ENCODE data around the gene PGM1. TPM values are rescaled to one million over a fixed set of nuclear protein-coding genes. Genes with fewer than 3 reads are reported as not detected.

The PGM1 gene
- total RNA-seq, 1 experiment from 2014 or later: 54.6 TPM

- intact Hi-C loops (cut with micrococcal nuclease): loop anchor here (5.0 kb wide), 1 partner anchor 578 kb away; no protein-coding TSS in a partner anchor
- H3K27me3 ChIP-seq (ENCODE audit: insufficient read depth, low read length): no peaks in the 10 kb centered on the region
Observed at GRCh38 chr1:63559357-63559756, 33.9 kb upstream of the PGM1 start.

GRCh38 chr1:63563745-63564144 lies 29.5 kb upstream of the PGM1 start:
- no peaks in the 10 kb centered on the region for H3K36me3 ChIP-seq (ENCODE audit: control insufficient read depth in 1 of 2, insufficient read depth in 2 of 2, low read length in 2 of 2)
- H3K9me2 ChIP-seq (ENCODE audit: insufficient read depth): no peaks in the 10 kb centered on the region
- no peak overlapping the region for H3K4me3 ChIP-seq (replicated peaks in 1 of 2; ENCODE audit: low read depth in 1 of 2, low read length in 2 of 2)
- H4K20me1 ChIP-seq (ENCODE audit: insufficient read depth): no peaks in the 10 kb centered on the region; the same call in 1 of the 2 replicates
- no peak overlapping the region for H3K27ac ChIP-seq (ENCODE audit: low read depth, low read length)
- H3K9ac ChIP-seq (ENCODE audit: low read length): no peak overlapping the region
- no peak for ATAC-seq
- ChIA-PET POLR2A (no interaction called here), RAD21 (ENCODE audit: low non-redundant PET in 1 of 2, low total read pairs in 2 of 2, uncharacterized antibody in 2 of 2, unreplicated experiment in 2 of 2) (no interaction called here), CTCF (no interaction called here)
- no peak overlapping the region for H2AFZ ChIP-seq (ENCODE audit: low read depth, low read length, poor library complexity, severe bottlenecking)
- DNase-seq (ENCODE audit: low read depth, low spot score): no peak
- no peaks in the 10 kb centered on the region for H3K27me3 ChIP-seq (ENCODE audit: insufficient read depth, low read length)
- H3K79me2 ChIP-seq (ENCODE audit: insufficient read depth, low read length): no peaks in the 10 kb centered on the region
- no TSS peak for BruUV-seq (replicated peaks)
- no peak overlapping the region for H3K4me2 ChIP-seq (ENCODE audit: low read length)
- no peaks in the 10 kb centered on the region for H3K9me3 ChIP-seq (ENCODE audit: control insufficient read depth in 1 of 2, insufficient read depth in 1 of 2, low read depth in 1 of 2, low read length in 2 of 2)
- no peaks in the 10 kb centered on the region for H3K4me1 ChIP-seq (ENCODE audit: control insufficient read depth in 1 of 2, insufficient read depth in 2 of 2, low read length in 2 of 2)
- intact Hi-C loops (cut with micrococcal nuclease): no loop called here
- no peak for TF ChIP-seq CBX3 (IDR thresholded peaks at IDR 0.05; ENCODE audit: low read depth)
- no peak for TF ChIP-seq TCF7L2 (IDR thresholded peaks at IDR 0.05; ENCODE audit: borderline replicate concordance, extremely low read depth, insufficient read depth, insufficient read length)
- no peak for TF ChIP-seq JUND (IDR thresholded peaks at IDR 0.05)
- TF ChIP-seq ZFX (IDR thresholded peaks at IDR 0.05): no peak
- TF ChIP-seq YY1 (IDR thresholded peaks at IDR 0.05; ENCODE audit: extremely low read depth, insufficient replicate concordance, low read depth, low read length): no peak
- no peak for TF ChIP-seq REST (IDR thresholded peaks at IDR 0.05; ENCODE audit: low read depth)

More at GRCh38 chr1:63559357-63559756, 33.9 kb upstream of the PGM1 start:
- no TSS peak for BruUV-seq (replicated peaks)
- CTCF ChIA-PET: no interaction called here
- H3K4me3 ChIP-seq (replicated peaks in 1 of 2; ENCODE audit: low read depth in 1 of 2, low read length in 2 of 2): no peak overlapping the region
- no peaks in the 10 kb centered on the region for H3K4me1 ChIP-seq (ENCODE audit: control insufficient read depth in 1 of 2, insufficient read depth in 2 of 2, low read length in 2 of 2)
- POLR2A ChIA-PET: no interaction called here
- ATAC-seq: no peak
- H3K9me2 ChIP-seq (ENCODE audit: insufficient read depth): no peaks in the 10 kb centered on the region
- TF ChIP-seq SIN3A (IDR thresholded peaks at IDR 0.05; ENCODE audit: low read depth) (no peak), SP1 (IDR thresholded peaks at IDR 0.05; ENCODE audit: low read depth) (no peak), FOSL1 (IDR thresholded peaks at IDR 0.05; ENCODE audit: low read depth) (no peak), CTCF (IDR thresholded peaks at IDR 0.05 in 2 of 3, conservative IDR thresholded peaks at IDR 0.05 in 1 of 3; ENCODE audit: borderline replicate concordance in 1 of 3, insufficient read depth in 1 of 3, low read depth in 2 of 3, low read length in 2 of 3) (no peak)
- no peak overlapping the region for H3K9ac ChIP-seq (ENCODE audit: low read length)
- H3K79me2 ChIP-seq (ENCODE audit: insufficient read depth, low read length): no peaks in the 10 kb centered on the region
- H3K27ac ChIP-seq (ENCODE audit: low read depth, low read length): no peak overlapping the region
- H3K36me3 ChIP-seq (ENCODE audit: control insufficient read depth in 1 of 2, insufficient read depth in 2 of 2, low read length in 2 of 2): no peaks in the 10 kb centered on the region
- no peak overlapping the region for H3K4me2 ChIP-seq (ENCODE audit: low read length)
- no peak for DNase-seq (ENCODE audit: low read depth, low spot score)
- no peaks in the 10 kb centered on the region; the same call in 1 of the 2 replicates for H4K20me1 ChIP-seq (ENCODE audit: insufficient read depth)
- no peaks in the 10 kb centered on the region for H3K9me3 ChIP-seq (ENCODE audit: control insufficient read depth in 1 of 2, insufficient read depth in 1 of 2, low read depth in 1 of 2, low read length in 2 of 2)
- RAD21 ChIA-PET (ENCODE audit: low non-redundant PET in 1 of 2, low total read pairs in 2 of 2, uncharacterized antibody in 2 of 2, unreplicated experiment in 2 of 2): no interaction called here
- H2AFZ ChIP-seq (ENCODE audit: low read depth, low read length, poor library complexity, severe bottlenecking): no peak overlapping the region

Measured in HCT116 (cell line).